Right kidney (tissue), 1 donor: ENCODE results near the gene DDX39B.
"Not testable (repeated sequence)": the region's sequence is repeated elsewhere in the genome, so short reads cannot be mapped to it uniquely, and the experiment has no call there.

Source experiments
- DNase-seq: peaks from one replicate; pipeline ENCODE4 v3.0.0-alpha.2; 2016

Gene DDX39B

DNA sequence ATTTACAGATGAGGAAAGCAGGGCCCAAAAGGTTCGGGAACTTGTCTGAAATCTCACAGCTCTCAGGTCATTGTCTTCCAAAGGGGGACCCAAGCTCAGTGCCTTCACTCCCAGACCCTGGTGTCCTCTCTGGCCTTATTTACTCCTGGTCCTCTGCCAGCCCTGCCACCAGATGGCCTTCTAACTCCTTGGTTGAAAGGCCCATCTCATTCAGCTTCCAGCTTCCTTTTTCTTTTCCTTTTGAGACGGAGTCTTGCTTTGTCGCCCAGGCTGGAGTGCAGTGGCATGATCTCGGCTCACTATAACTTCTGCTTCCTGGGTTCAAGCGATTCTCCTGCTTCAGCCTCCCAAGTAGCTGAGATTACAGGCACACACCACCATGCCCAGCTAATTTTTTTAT, 9.6 kb upstream of the DDX39B start:
- DNase-seq: not testable (repeated sequence)

- no peak for DNase-seq
These were observed 6.7 kb upstream of the DDX39B start for GRCh38 chr6:31548544-31548873.

DNA sequence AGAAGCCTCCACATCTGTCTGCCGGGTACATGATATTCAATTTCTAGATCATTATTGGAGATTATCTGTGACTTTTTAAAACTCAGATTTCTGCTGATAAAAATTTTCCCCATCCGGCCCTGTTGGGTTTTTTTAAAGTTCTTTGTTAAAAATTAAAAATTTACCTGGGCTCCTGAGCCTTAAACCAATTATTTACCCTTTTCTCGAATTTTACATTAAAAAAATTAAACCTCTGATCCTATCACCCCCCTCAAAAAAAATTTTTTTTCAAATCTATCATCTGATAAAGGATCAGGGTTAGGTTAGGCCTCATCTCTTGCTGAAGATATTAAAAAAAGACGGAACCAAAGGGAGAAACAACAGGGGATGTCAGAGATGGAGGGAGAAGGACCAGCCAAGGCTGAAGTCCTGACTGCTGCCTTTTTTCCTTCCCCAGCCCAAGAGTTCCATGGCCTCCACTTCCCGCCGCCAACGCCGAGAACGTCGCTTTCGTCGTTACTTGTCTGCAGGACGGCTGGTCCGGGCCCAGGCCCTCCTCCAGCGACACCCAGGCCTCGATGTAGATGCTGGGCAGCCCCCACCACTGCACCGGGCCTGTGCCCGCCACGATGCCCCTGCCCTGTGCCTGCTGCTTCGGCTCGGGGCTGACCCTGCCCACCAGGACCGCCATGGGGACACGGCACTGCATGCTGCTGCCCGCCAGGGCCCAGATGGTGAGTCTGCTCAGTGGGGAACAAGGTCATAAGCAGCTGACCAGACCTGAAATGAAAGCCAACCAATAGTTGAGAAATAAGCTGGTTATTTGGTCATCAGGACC, 6.1 kb upstream of the DDX39B start:
- peak; percentile 26 for DNase-seq

DNA sequence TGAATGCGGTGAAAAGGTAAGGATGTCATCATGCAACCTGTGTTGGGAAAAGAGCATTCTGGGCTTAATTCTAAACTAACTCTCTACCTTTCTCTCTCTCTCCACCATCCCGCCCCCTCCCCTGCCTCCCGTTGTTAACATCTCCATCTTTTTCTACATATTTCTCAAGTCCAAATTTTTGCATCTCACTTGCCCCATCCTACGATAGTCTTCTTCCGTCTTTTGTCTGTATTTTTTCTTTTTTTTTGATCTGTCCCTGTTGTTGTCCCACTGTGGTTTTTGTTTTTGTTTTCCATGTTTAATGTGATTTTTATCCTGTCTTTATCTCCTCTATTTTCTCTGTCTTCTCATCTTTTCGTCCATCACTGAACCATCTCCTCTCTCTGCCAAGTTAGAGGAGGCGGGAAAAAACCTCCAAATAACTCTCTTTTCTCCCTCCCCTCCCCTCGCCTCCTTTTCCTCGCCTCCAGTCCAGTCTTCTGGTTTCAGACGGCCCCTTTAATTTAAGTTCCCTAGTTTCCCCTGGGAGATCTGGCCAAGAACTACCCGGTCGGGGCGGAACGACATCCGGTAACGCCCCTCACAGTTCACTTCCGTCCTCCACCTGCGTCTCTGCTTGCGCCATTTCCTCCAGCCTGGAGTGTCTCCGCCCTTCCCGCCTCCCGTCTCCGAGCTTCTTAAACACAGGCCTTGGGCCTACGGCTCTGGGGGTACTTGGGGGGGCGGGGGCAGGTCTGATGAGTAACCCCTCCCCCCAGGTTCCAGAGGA, 5.3 kb upstream of the DDX39B start, which contains the start of gene NFKBIL1:
TSS of gene NFKBIL1 (plus strand) at position 651 of the 769 bp plus-strand sequence. CDS start at position 738, 87 bp downstream.
- peak; percentile 84 for DNase-seq

GRCh38 chr6:31546339-31546957, 4.6 kb upstream of the DDX39B start, which contains the start of gene ATP6V1G2:
ATP6V1G2 (minus strand) TSS chr6:31546608; CDS start chr6:31546559, 49 bp downstream.
- no peak for DNase-seq

- no peak for DNase-seq
These were observed 3.5 kb upstream of the DDX39B start for GRCh38 chr6:31545291-31545690.

- DNase-seq: no peak
These were observed 2.9 kb upstream of the DDX39B start for GRCh38 chr6:31544676-31545075.

- DNase-seq: no peak
These were observed 1.8 kb upstream of the DDX39B start for GRCh38 chr6:31543639-31544038.

DNA sequence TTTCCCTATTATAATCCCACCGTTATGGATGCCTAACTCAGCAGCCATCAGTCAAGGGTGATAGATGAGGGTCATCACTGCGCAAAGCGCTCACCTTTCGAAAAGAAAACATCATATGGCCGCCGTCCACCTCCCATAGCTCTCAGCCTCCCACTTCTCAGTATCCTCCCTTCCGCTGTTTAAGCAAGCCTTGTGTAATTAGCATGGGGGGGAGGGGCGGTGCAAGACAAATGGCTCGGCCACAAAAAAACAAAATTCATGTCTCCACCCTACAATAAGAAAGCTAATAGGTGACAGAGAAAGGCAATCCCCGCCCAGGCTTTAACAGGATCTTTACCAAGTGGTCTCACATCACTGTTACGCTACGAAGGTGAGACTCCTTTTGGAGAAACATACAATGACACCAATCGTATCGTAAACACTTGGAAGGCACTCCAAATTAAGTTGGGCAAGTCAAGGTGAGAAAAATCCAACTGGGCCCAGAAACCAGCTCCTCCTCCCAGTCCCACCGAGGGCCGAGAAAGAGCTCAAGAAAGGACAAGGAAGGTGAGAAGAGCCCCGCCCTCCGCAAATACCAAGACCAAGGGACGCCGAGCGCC, 645 bp downstream of the DDX39B start:
- no peak for DNase-seq

- no peak for DNase-seq
These were observed 1.2 kb downstream of the DDX39B start for GRCh38 chr6:31540640-31541039.

DNA sequence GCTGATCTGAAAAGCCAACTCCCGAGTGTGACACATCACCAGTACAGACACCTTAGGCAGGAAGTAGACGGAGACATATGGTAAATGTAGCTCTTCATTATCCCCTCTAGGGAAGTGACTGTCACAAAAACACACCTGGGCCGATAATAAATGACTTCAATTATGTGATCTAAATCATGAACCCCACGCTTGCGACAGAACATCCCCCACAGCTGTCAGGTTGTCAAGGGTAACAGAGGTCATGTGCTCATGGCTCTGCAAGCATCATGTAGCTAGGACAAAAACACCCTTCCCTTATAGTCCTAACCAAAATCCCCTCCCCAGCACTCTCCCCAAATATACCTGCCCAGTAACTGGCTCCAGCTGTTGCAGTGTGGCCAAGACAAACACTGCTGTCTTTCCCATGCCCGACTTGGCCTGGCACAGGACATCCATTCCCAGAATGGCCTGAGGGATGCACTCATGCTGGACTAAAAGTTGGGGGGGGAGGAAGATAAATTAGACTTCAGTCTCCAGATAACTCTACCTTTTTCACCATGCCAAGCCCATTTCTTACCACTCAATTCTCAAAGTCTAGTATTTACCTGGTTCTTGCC, 2.9 kb downstream of the DDX39B start:
- DNase-seq: no peak

GRCh38 chr6:31535538-31536324, 6.1 kb downstream of the DDX39B start:
- DNase-seq: no peak

DNA sequence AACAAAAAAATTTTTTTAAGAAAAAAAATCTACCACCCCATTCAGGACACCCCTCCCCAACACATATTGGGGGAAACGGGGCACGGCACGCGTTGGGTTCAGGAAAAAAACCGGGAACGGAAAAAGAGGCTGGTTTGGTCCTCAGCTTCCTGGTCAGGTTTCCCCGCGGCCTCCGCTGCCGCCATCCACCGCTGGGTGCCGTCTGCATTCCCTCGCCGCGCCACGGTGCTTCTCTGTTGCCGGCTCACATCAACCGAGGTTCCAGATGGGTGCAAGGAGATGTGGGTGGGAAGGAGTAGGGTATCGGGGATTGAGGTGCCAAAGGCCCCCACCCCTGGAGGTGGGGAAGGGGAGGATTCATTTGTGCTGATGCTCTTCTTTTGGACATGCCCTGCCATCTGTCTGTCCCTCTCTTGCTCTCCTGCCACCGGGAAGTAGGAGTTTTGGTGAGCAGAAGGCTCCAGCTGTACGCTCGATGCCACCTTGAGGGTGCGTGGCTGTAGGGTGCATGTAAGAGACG, 7.2 kb downstream of the DDX39B start:
- DNase-seq: no peak

DNA sequence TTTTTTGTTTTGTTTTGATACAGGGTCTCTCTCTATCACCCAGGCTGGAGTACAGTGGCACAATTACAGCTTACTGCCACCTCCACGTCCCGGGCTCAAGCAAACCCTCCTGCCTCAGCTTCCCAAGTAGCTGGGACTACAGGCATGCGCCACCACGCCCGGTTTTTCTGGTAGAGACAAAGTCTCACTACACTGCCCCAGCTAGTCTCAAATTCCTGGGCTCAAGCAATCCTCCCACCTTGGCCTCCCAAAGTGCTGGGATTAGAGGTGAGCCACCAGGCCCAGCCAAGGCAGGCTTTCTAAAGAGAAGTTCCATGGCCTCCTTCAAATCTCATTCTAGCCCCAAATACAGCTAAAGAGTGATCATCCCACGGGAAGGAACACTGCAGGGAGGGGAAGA, 7.8 kb downstream of the DDX39B start:
- no peak for DNase-seq

- no peak for DNase-seq
These were observed 8.4 kb downstream of the DDX39B start for GRCh38 chr6:31533455-31533841.

GRCh38 chr6:31532644-31533454, 9.0 kb downstream of the DDX39B start:
- no peak for DNase-seq

DNA sequence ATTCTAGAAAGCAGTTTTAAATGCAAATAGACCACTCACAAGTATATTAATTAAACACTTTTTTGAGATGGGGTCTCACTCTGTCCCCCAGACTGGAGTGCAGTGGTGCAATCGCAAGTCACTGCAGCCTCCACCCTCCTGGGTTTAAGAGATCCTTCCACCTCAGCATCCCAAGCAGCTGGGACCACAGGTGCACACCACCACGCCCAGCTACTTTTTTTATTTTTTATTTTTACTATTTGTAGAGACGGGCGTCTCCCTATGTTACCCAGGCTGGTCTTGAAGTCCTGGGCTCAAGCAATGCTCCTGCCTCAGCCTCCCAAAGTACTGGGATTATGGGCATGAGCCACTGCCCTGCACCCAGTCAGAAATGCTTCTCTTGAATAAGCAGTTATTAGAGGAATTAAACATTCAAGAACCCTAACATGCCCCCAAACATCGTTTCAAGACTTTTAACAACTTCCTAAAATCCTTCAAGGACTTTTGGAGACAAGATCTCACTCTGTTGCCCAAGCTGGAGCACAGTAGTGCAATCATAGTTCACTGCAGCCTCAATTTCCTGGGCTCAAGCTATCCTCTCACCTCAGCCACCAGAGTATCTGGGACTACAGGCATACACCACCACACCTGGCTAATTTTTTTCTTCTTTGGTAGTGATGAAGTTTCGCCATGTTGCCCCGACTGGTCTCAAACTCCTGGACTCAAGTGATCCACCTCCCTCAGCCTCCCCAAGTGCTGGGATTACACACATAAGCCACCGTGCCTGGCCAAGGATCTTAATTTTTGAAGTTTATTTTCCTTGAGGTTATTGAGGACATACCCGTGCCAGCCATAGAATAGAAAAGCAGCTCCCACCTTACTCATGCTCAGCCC, 9.8 kb downstream of the DDX39B start:
- DNase-seq: no peak

- DNase-seq: no peak
These were observed 10.6 kb downstream of the DDX39B start for GRCh38 chr6:31531162-31531561.

DNA sequence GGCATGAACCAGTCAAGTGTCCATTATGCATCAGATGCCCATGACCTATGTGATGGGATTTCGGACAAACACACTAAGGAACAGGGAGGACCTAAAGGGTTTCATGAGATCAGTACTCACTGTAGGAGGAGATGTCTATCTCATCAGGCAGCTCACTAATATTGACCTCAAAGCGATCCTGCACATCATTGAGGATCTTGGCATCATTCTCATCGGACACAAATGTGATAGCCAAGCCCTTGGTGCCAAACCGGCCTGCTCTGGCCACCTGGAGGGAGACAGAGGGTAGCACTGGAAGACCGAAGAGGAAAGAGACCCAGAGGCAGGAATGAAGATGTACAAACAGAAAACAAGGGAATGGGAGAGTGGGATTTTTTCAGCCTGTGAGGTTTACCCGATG, 11.1 kb downstream of the DDX39B start:
- DNase-seq: no peak
